ENCODE results near the gene SCLT1.

The SCLT1 gene

DNA sequence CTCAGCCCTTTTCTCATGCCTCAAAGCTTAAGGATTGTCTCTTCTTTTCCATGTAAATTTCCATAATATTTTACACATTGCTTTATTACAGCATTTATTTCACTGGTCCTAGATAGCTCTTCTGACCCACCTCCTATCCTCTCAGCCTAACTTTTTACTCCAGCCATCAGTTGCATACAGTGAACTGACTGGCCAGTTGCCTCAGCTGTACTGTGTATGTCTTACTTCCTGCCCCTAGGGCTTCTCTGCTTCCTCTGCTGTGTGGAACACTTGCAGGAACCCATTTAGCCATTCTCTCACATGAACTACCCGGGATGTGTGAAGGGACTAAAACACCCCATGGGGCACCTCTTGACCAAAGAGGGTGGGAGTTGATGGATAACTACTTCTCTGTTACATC is 20.6 kb upstream of the SCLT1 start:
- no peak overlapping the region for H4K91ac ChIP-seq (ENCODE audit: low read length)
- H3K9ac ChIP-seq (ENCODE audit: low read length) = no peak overlapping the region
- no peak overlapping the region for H2BK12ac ChIP-seq (ENCODE audit: low read length in 2 of 2)
- DNase-seq = no peak
- no peaks in the 10 kb centered on the region for H3K9me3 ChIP-seq (ENCODE audit: control insufficient read depth, low read length)
- H3K18ac ChIP-seq (ENCODE audit: low read depth in 1 of 2, low read length in 2 of 2) = no peak overlapping the region
- no peak overlapping the region for H2BK120ac ChIP-seq (ENCODE audit: low read depth, low read length)
- H2BK15ac ChIP-seq (ENCODE audit: low read depth, poor library complexity, severe bottlenecking) = no peak overlapping the region
- H2AK5ac ChIP-seq (ENCODE audit: low read length, severe bottlenecking) = no peak overlapping the region
- H3K23ac ChIP-seq (ENCODE audit: low read length in 2 of 2) = no peak overlapping the region
- no peak overlapping the region for H3K4ac ChIP-seq (ENCODE audit: low read depth in 1 of 2, low read length in 2 of 2)
- no peaks in the 10 kb centered on the region for H3K4me1 ChIP-seq (ENCODE audit: control insufficient read depth, insufficient read depth, low read depth, low read length)
- peaks cover 0 to 3% of the 10 kb centered on the region in 2 experiments for H3K36me3 ChIP-seq (ENCODE audit: control insufficient read depth in 1 of 2, insufficient read depth in 2 of 2, low read depth in 1 of 2, low read length in 2 of 2)
- no peaks in the 10 kb centered on the region for H3K27me3 ChIP-seq (ENCODE audit: control insufficient read depth in 1 of 2, insufficient read depth in 1 of 2, low read length in 2 of 2)
- no peaks in the 10 kb centered on the region for H3K79me1 ChIP-seq (replicated peaks; ENCODE audit: low read length, poor library complexity, severe bottlenecking)
- H3K4me2 ChIP-seq (ENCODE audit: low read length, poor library complexity, severe bottlenecking) = no peak overlapping the region
- no peak overlapping the region for H2AFZ ChIP-seq (ENCODE audit: low read depth, low read length)
- no peak overlapping the region for H3K4me3 ChIP-seq (ENCODE audit: insufficient read depth in 1 of 2, low read depth in 1 of 2, low read length in 2 of 2)
- 94% methylated on average over 1 of the region's 1 CpG for WGBS
- H4K8ac ChIP-seq (ENCODE audit: low read length) = no peak overlapping the region
- H3K27ac ChIP-seq (ENCODE audit: low read length, poor library complexity, severe bottlenecking) = no peak overlapping the region
- no peak overlapping the region for H3K14ac ChIP-seq (ENCODE audit: low read length in 2 of 2)
- no peak overlapping the region for H2BK5ac ChIP-seq (ENCODE audit: low read depth, low read length, poor library complexity, severe bottlenecking)

DNA sequence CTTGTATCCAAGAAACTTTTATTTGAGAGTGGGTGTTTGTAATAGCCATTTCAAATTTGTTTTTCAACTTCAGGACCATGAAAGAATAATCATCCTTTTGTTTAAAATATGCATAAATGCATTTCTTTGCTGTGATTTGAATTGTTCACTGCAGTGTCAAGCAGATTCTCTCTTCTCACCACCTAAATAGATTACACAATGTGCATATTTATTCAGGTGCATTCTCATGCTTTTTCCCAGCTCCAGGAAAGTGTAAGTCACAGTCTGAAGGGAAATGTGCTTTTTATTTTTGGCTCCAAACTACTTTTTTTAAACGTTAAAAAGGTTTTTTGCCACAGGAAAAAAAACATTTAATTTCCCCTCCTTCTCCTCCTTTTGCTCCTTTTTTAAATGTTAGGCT is 20.1 kb upstream of the SCLT1 start:
- no peak overlapping the region for H2BK5ac ChIP-seq (ENCODE audit: low read depth, low read length, poor library complexity, severe bottlenecking)
- H3K27ac ChIP-seq (ENCODE audit: low read length, poor library complexity, severe bottlenecking) = no peak overlapping the region
- H3K4me1 ChIP-seq (ENCODE audit: control insufficient read depth, insufficient read depth, low read depth, low read length) = no peaks in the 10 kb centered on the region
- no peak overlapping the region for H4K8ac ChIP-seq (ENCODE audit: low read length)
- H4K91ac ChIP-seq (ENCODE audit: low read length) = no peak overlapping the region
- no peak overlapping the region for H2BK12ac ChIP-seq (ENCODE audit: low read length in 2 of 2)
- no peak overlapping the region for H2AK5ac ChIP-seq (ENCODE audit: low read length, severe bottlenecking)
- H3K79me1 ChIP-seq (replicated peaks; ENCODE audit: low read length, poor library complexity, severe bottlenecking) = no peaks in the 10 kb centered on the region
- H3K4ac ChIP-seq (ENCODE audit: low read depth in 1 of 2, low read length in 2 of 2) = no peak overlapping the region
- H3K14ac ChIP-seq (ENCODE audit: low read length in 2 of 2) = no peak overlapping the region
- no peaks in the 10 kb centered on the region for H3K9me3 ChIP-seq (ENCODE audit: control insufficient read depth, low read length)
- WGBS = no CpG with 5 or more reads among the region's 1 CpG
- H2BK120ac ChIP-seq (ENCODE audit: low read depth, low read length) = no peak overlapping the region
- H3K36me3 ChIP-seq (ENCODE audit: control insufficient read depth in 1 of 2, insufficient read depth in 2 of 2, low read depth in 1 of 2, low read length in 2 of 2) = peaks cover 0 to 3% of the 10 kb centered on the region in 2 experiments
- H3K27me3 ChIP-seq (ENCODE audit: control insufficient read depth in 1 of 2, insufficient read depth in 1 of 2, low read length in 2 of 2) = no peaks in the 10 kb centered on the region
- no peak overlapping the region for H3K4me3 ChIP-seq (ENCODE audit: insufficient read depth in 1 of 2, low read depth in 1 of 2, low read length in 2 of 2)
- H3K4me2 ChIP-seq (ENCODE audit: low read length, poor library complexity, severe bottlenecking) = no peak overlapping the region
- no peak overlapping the region for H3K18ac ChIP-seq (ENCODE audit: low read depth in 1 of 2, low read length in 2 of 2)
- H3K23ac ChIP-seq (ENCODE audit: low read length in 2 of 2) = no peak overlapping the region
- no peak overlapping the region for H2BK15ac ChIP-seq (ENCODE audit: low read depth, poor library complexity, severe bottlenecking)
- H3K9ac ChIP-seq (ENCODE audit: low read length) = no peak overlapping the region
- no peak overlapping the region for H2AFZ ChIP-seq (ENCODE audit: low read depth, low read length)
- DNase-seq = no peak

DNA sequence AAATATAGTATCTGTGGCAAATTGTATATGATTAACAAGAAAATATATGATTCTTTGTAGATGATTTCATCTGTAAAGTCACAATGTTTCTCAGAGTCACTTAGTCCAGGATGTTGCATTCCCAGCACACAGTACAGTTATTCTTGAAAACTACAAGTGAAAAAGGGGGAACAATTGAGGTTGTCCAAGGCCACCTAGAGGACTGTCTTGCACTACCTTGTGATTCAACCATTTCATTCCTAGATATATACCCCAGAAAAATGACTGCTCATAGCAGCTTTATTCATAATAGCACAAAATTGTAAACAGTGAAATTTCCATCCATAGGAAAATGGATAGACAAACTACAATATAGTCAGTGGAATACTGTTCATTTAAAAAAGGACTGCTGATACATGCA is 18.6 kb upstream of the SCLT1 start:
- H2AFZ ChIP-seq (ENCODE audit: low read depth, low read length) = no peak overlapping the region
- no peak overlapping the region for H3K14ac ChIP-seq (ENCODE audit: low read length in 2 of 2)
- H3K79me1 ChIP-seq (replicated peaks; ENCODE audit: low read length, poor library complexity, severe bottlenecking) = no peaks in the 10 kb centered on the region
- H2BK12ac ChIP-seq (ENCODE audit: low read length in 2 of 2) = no peak overlapping the region
- no peak overlapping the region for H3K27ac ChIP-seq (ENCODE audit: low read length, poor library complexity, severe bottlenecking)
- no peak overlapping the region for H2BK15ac ChIP-seq (ENCODE audit: low read depth, poor library complexity, severe bottlenecking)
- no peak overlapping the region for H2BK5ac ChIP-seq (ENCODE audit: low read depth, low read length, poor library complexity, severe bottlenecking)
- no peaks in the 10 kb centered on the region for H3K4me1 ChIP-seq (ENCODE audit: control insufficient read depth, insufficient read depth, low read depth, low read length)
- H3K9ac ChIP-seq (ENCODE audit: low read length) = no peak overlapping the region
- no peak overlapping the region for H3K18ac ChIP-seq (ENCODE audit: low read depth in 1 of 2, low read length in 2 of 2)
- no peak for DNase-seq
- H4K91ac ChIP-seq (ENCODE audit: low read length) = no peak overlapping the region
- H4K8ac ChIP-seq (ENCODE audit: low read length) = no peak overlapping the region
- H3K36me3 ChIP-seq (ENCODE audit: control insufficient read depth in 1 of 2, insufficient read depth in 2 of 2, low read depth in 1 of 2, low read length in 2 of 2) = no peaks in the 10 kb centered on the region
- H3K23ac ChIP-seq (ENCODE audit: low read length in 2 of 2) = no peak overlapping the region
- H3K4me3 ChIP-seq (ENCODE audit: insufficient read depth in 1 of 2, low read depth in 1 of 2, low read length in 2 of 2) = no peak overlapping the region
- no peaks in the 10 kb centered on the region for H3K9me3 ChIP-seq (ENCODE audit: control insufficient read depth, low read length)
- no peak overlapping the region for H2BK120ac ChIP-seq (ENCODE audit: low read depth, low read length)
- H3K4me2 ChIP-seq (ENCODE audit: low read length, poor library complexity, severe bottlenecking) = no peak overlapping the region
- no peaks in the 10 kb centered on the region for H3K27me3 ChIP-seq (ENCODE audit: control insufficient read depth in 1 of 2, insufficient read depth in 1 of 2, low read length in 2 of 2)
- H3K4ac ChIP-seq (ENCODE audit: low read depth in 1 of 2, low read length in 2 of 2) = no peak overlapping the region
- H2AK5ac ChIP-seq (ENCODE audit: low read length, severe bottlenecking) = no peak overlapping the region

DNA sequence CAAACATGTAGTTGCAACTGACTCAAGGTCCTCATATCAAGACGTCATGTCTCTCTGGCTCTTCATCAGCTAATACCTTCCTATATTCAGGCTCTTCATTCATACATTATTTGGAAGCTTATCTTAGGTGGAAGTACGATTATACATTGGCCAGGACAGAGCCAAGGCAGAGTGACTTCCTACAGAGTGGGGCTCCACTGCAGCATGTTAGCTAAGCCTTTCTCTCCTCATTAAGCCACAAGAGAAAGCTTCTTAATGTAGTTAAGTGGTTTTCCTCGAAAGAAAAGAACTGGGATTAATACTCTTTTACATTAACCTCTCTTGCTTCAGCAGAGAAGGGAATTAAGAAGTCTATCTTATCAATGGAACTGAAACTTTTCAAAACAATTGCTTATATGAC is 17.6 kb upstream of the SCLT1 start:
- no peak for DNase-seq
- Histone ChIP-seq H3K27ac (ENCODE audit: low read length, poor library complexity, severe bottlenecking) (no peak overlapping the region), H3K4me3 (ENCODE audit: insufficient read depth in 1 of 2, low read depth in 1 of 2, low read length in 2 of 2) (no peak overlapping the region), H3K27me3 (ENCODE audit: control insufficient read depth in 1 of 2, insufficient read depth in 1 of 2, low read length in 2 of 2) (no peaks in the 10 kb centered on the region), H2BK15ac (ENCODE audit: low read depth, poor library complexity, severe bottlenecking) (no peak overlapping the region), H3K18ac (ENCODE audit: low read depth in 1 of 2, low read length in 2 of 2) (no peak overlapping the region), H3K14ac (ENCODE audit: low read length in 2 of 2) (no peak overlapping the region), H3K4ac (ENCODE audit: low read depth in 1 of 2, low read length in 2 of 2) (no peak overlapping the region), H2BK12ac (ENCODE audit: low read length in 2 of 2) (no peak overlapping the region), H4K8ac (ENCODE audit: low read length) (no peak overlapping the region), H3K79me1 (replicated peaks; ENCODE audit: low read length, poor library complexity, severe bottlenecking) (no peaks in the 10 kb centered on the region), H3K4me2 (ENCODE audit: low read length, poor library complexity, severe bottlenecking) (no peak overlapping the region), H3K23ac (ENCODE audit: low read length in 2 of 2) (no peak overlapping the region), H2AK5ac (ENCODE audit: low read length, severe bottlenecking) (no peak overlapping the region), H3K36me3 (ENCODE audit: control insufficient read depth in 1 of 2, insufficient read depth in 2 of 2, low read depth in 1 of 2, low read length in 2 of 2) (no peaks in the 10 kb centered on the region), H2BK5ac (ENCODE audit: low read depth, low read length, poor library complexity, severe bottlenecking) (no peak overlapping the region), H4K91ac (ENCODE audit: low read length) (no peak overlapping the region), H2AFZ (ENCODE audit: low read depth, low read length) (no peak overlapping the region), H2BK120ac (ENCODE audit: low read depth, low read length) (no peak overlapping the region), H3K9me3 (ENCODE audit: control insufficient read depth, low read length) (no peaks in the 10 kb centered on the region), H3K4me1 (ENCODE audit: control insufficient read depth, insufficient read depth, low read depth, low read length) (no peaks in the 10 kb centered on the region), H3K9ac (ENCODE audit: low read length) (no peak overlapping the region)
- WGBS = 91% methylated on average over 1 of the region's 3 CpGs
